Measurements from ENCODE around the gene CLEC2L. TPM values are rescaled to one million over a fixed set of nuclear protein-coding genes. Genes with fewer than 3 reads are reported as not detected.

The CLEC2L gene
- polyA plus RNA-seq, 1 donor from 2014 or later = 4.5 TPM

- peaks cover 36% of the 10 kb centered on the region for H3K27me3 ChIP-seq (ENCODE audit: insufficient read depth, low read depth, low read length)
Observed at GRCh38 chr7:139525239-139525638, 1.8 kb downstream of the CLEC2L start.

GRCh38 chr7:139525750-139526149 lies 2.3 kb downstream of the CLEC2L start:
- no peaks in the 10 kb centered on the region for H4K20me1 ChIP-seq (ENCODE audit: insufficient read depth)
- H3K36me3 ChIP-seq (ENCODE audit: insufficient read depth, low read length) = no peaks in the 10 kb centered on the region
- H3K4me2 ChIP-seq (ENCODE audit: low read length) = no peak overlapping the region
- no peaks in the 10 kb centered on the region for H3K9me3 ChIP-seq (ENCODE audit: low read length)
- peaks cover 36% of the 10 kb centered on the region for H3K27me3 ChIP-seq (ENCODE audit: insufficient read depth, low read depth, low read length)
- no peak overlapping the region for H3K9ac ChIP-seq (ENCODE audit: low read length)
- H3F3A ChIP-seq (ENCODE audit: insufficient read depth, low read length, poor library complexity, severe bottlenecking) = no peaks in the 10 kb centered on the region
- no peak overlapping the region for H3K27ac ChIP-seq (ENCODE audit: low read length)
- no peak overlapping the region for H3K4me3 ChIP-seq (ENCODE audit: low read length)
- no peaks in the 10 kb centered on the region for H3K9me2 ChIP-seq (ENCODE audit: insufficient read depth, low read length)
- H2AFZ ChIP-seq (ENCODE audit: low read depth, low read length) = no peak overlapping the region
- TF ChIP-seq POLR2AphosphoS5 (IDR thresholded peaks at IDR 0.05) (no peak), EP300 (conservative IDR thresholded peaks at IDR 0.05; ENCODE audit: poor library complexity, severe bottlenecking) (no peak), MXI1 (conservative IDR thresholded peaks at IDR 0.05; ENCODE audit: poor library complexity, severe bottlenecking) (no peak), TAF1 (IDR thresholded peaks at IDR 0.05; ENCODE audit: low read depth) (no peak), CTCF (IDR thresholded peaks at IDR 0.05; ENCODE audit: poor library complexity, severe bottlenecking) (no peak), SMC3 (conservative IDR thresholded peaks at IDR 0.05; ENCODE audit: poor library complexity) (no peak), EZH2 (IDR thresholded peaks at IDR 0.05; ENCODE audit: borderline replicate concordance, insufficient read depth, low read length, poor library complexity, severe bottlenecking) (no peak), RAD21 (conservative IDR thresholded peaks at IDR 0.05) (no peak)
- TF ChIP-seq, protein P1, sequence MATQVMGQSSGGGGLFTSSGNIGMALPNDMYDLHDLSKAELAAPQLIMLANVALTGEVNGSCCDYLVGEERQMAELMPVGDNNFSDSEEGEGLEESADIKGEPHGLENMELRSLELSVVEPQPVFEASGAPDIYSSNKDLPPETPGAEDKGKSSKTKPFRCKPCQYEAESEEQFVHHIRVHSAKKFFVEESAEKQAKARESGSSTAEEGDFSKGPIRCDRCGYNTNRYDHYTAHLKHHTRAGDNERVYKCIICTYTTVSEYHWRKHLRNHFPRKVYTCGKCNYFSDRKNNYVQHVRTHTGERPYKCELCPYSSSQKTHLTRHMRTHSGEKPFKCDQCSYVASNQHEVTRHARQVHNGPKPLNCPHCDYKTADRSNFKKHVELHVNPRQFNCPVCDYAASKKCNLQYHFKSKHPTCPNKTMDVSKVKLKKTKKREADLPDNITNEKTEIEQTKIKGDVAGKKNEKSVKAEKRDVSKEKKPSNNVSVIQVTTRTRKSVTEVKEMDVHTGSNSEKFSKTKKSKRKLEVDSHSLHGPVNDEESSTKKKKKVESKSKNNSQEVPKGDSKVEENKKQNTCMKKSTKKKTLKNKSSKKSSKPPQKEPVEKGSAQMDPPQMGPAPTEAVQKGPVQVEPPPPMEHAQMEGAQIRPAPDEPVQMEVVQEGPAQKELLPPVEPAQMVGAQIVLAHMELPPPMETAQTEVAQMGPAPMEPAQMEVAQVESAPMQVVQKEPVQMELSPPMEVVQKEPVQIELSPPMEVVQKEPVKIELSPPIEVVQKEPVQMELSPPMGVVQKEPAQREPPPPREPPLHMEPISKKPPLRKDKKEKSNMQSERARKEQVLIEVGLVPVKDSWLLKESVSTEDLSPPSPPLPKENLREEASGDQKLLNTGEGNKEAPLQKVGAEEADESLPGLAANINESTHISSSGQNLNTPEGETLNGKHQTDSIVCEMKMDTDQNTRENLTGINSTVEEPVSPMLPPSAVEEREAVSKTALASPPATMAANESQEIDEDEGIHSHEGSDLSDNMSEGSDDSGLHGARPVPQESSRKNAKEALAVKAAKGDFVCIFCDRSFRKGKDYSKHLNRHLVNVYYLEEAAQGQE (IDR thresholded peaks at IDR 0.05; ENCODE audit: borderline replicate concordance) = no peak
- H3K79me2 ChIP-seq (replicated peaks; ENCODE audit: insufficient read depth, low read length) = no peaks in the 10 kb centered on the region

More at GRCh38 chr7:139525239-139525638, 1.8 kb downstream of the CLEC2L start:
- Histone ChIP-seq H3K4me3 (ENCODE audit: low read length) (no peak overlapping the region), H3K27ac (ENCODE audit: low read length) (no peak overlapping the region), H3K9me2 (ENCODE audit: insufficient read depth, low read length) (no peaks in the 10 kb centered on the region), H3F3A (ENCODE audit: insufficient read depth, low read length, poor library complexity, severe bottlenecking) (no peaks in the 10 kb centered on the region), H3K36me3 (ENCODE audit: insufficient read depth, low read length) (no peaks in the 10 kb centered on the region), H3K9ac (ENCODE audit: low read length) (no peak overlapping the region), H4K20me1 (ENCODE audit: insufficient read depth) (no peaks in the 10 kb centered on the region), H2AFZ (ENCODE audit: low read depth, low read length) (no peak overlapping the region), H3K9me3 (ENCODE audit: low read length) (no peaks in the 10 kb centered on the region), H3K79me2 (replicated peaks; ENCODE audit: insufficient read depth, low read length) (no peaks in the 10 kb centered on the region), H3K4me2 (ENCODE audit: low read length) (no peak overlapping the region)
- TF ChIP-seq EZH2 (IDR thresholded peaks at IDR 0.05; ENCODE audit: borderline replicate concordance, insufficient read depth, low read length, poor library complexity, severe bottlenecking) (no peak), SMC3 (conservative IDR thresholded peaks at IDR 0.05; ENCODE audit: poor library complexity) (no peak), POLR2AphosphoS5 (IDR thresholded peaks at IDR 0.05) (no peak), EP300 (conservative IDR thresholded peaks at IDR 0.05; ENCODE audit: poor library complexity, severe bottlenecking) (no peak), MXI1 (conservative IDR thresholded peaks at IDR 0.05; ENCODE audit: poor library complexity, severe bottlenecking) (no peak), RAD21 (conservative IDR thresholded peaks at IDR 0.05) (no peak), TAF1 (IDR thresholded peaks at IDR 0.05; ENCODE audit: low read depth) (no peak), CTCF (IDR thresholded peaks at IDR 0.05; ENCODE audit: poor library complexity, severe bottlenecking) (no peak)
- TF ChIP-seq, protein P1 (IDR thresholded peaks at IDR 0.05; ENCODE audit: borderline replicate concordance) = no peak

All from neural cell (in vitro differentiated cells).